Loucy (cell line): ENCODE measurements around the gene MAML3.

Experiments
- H2AFZ ChIP-seq: fragments of 200-600 bp; sonication (generic); 2 replicates; pipeline ENCODE4 v1.6.0; 2016; ENCODE audit warnings: antibody characterized with exemption, mild to moderate bottlenecking, low read length, moderate library complexity
- H3F3A ChIP-seq: fragments of 200-600 bp; 2 replicates; pipeline ENCODE4 v1.6.0; 2016; ENCODE audit warnings: antibody characterized with exemption, low read depth, mild to moderate bottlenecking
- H3K27me3 ChIP-seq: fragments of 200-600 bp; sonication (generic); 2 replicates; pipeline ENCODE4 v1.6.1; 2014; ENCODE audit warnings: low read length, mild to moderate bottlenecking; ENCODE audit not compliant: insufficient read depth, poor library complexity, severe bottlenecking
- H3K36me3 ChIP-seq: fragments of 200-600 bp; sonication (generic); 2 replicates; pipeline ENCODE4 v1.6.1; 2016; ENCODE audit warnings: low read length; ENCODE audit not compliant: insufficient read depth
- H3K4me1 ChIP-seq: fragments of 200-600 bp; sonication (generic); 2 replicates; pipeline ENCODE4 v1.5.1; 2014; ENCODE audit warnings: low read length, mild to moderate bottlenecking; ENCODE audit not compliant: insufficient read depth, poor library complexity, severe bottlenecking
- H3K4me2 ChIP-seq: fragments of 200-600 bp; sonication (generic); 2 replicates; pipeline ENCODE4 v1.6.0; 2014; ENCODE audit warnings: antibody characterized with exemption, low read length, low read depth, mild to moderate bottlenecking; ENCODE audit not compliant: poor library complexity, severe bottlenecking
- H3K4me3 ChIP-seq: fragments of 200-600 bp; sonication (generic); 2 replicates; pipeline ENCODE4 v1.5.1; 2014; ENCODE audit warnings: low read length, mild to moderate bottlenecking, mixed read lengths; ENCODE audit not compliant: poor library complexity, severe bottlenecking
- H3K79me2 ChIP-seq: fragments of 200-600 bp; sonication (generic); 2 replicates; pipeline ENCODE4 v1.6.1; 2014; ENCODE audit warnings: low read length; ENCODE audit not compliant: insufficient read depth
- H3K9ac ChIP-seq: fragments of 200-600 bp; sonication (generic); 2 replicates; pipeline ENCODE4 v1.6.0; 2014; ENCODE audit warnings: mild to moderate bottlenecking, low read depth, low read length, moderate library complexity; ENCODE audit not compliant: poor library complexity, severe bottlenecking
- H3K9me2 ChIP-seq: fragments of 200-600 bp; sonication (generic); replicated peaks from 2 replicates; pipeline ENCODE4 v1.6.1; 2016; ENCODE audit warnings: low read depth, low read length, mixed read lengths
- H3K9me3 ChIP-seq: fragments of 200-600 bp; sonication (generic); 2 replicates; pipeline ENCODE4 v1.6.1; 2014; ENCODE audit warnings: mild to moderate bottlenecking, antibody characterized with exemption, low read length, low read depth; ENCODE audit not compliant: insufficient read depth
- H4K20me1 ChIP-seq: fragments of 200-600 bp; sonication (generic); 2 replicates; pipeline ENCODE4 v1.6.0; 2014; ENCODE audit warnings: antibody characterized with exemption, low read length, mild to moderate bottlenecking; ENCODE audit not compliant: insufficient read depth, poor library complexity, severe bottlenecking
- CTCF ChIP-seq: fragments of 200-600 bp; sonication (generic); conservative IDR thresholded peaks from 2 replicates; pipeline ENCODE4 v1.5.1; 2014; ENCODE audit warnings: mild to moderate bottlenecking, antibody characterized with exemption, low read length
- EZH2phosphoT487 ChIP-seq: fragments of 200-600 bp; IDR thresholded peaks from 2 replicates; pipeline ENCODE4 v1.6.1; 2018; ENCODE audit warnings: antibody characterized with exemption, mild to moderate bottlenecking, moderate library complexity, borderline replicate concordance

MAML3 gene

GRCh38 chr4:139903845-139904244, 250.1 kb downstream of the MAML3 start:
- no peaks in the 10 kb centered on the region; the same call in 1 of the 2 replicates for H3K9me3 ChIP-seq
- no peaks in the 10 kb centered on the region for H3K27me3 ChIP-seq
- no peak overlapping the region for H2AFZ ChIP-seq
- peaks cover 7% of the 10 kb centered on the region; the same call in 1 of the 2 replicates for H3K79me2 ChIP-seq
- H3K36me3 ChIP-seq = 0 out of 2 replicates have a peak, but pooled peaks cover 7% of the 10 kb centered on the region
- no peak overlapping the region for H3K4me2 ChIP-seq
- no peaks in the 10 kb centered on the region for H3F3A ChIP-seq
- H3K9ac ChIP-seq = no peak overlapping the region
- H3K4me3 ChIP-seq = no peak overlapping the region
- no peaks in the 10 kb centered on the region for H3K9me2 ChIP-seq
- H3K4me1 ChIP-seq = peaks cover 16% of the 10 kb centered on the region
- TF ChIP-seq CTCF = no peak
- TF ChIP-seq EZH2phosphoT487 = no peak
- H4K20me1 ChIP-seq = no peaks in the 10 kb centered on the region

- Histone ChIP-seq H3K4me2 (no peak overlapping the region), H3F3A (no peaks in the 10 kb centered on the region), H3K9me2 (no peaks in the 10 kb centered on the region), H3K36me3 (0 out of 2 replicates have a peak, but pooled peaks cover 7% of the 10 kb centered on the region), H3K9ac (no peak overlapping the region), H4K20me1 (no peaks in the 10 kb centered on the region), H3K27me3 (no peaks in the 10 kb centered on the region), H2AFZ (no peak overlapping the region), H3K9me3 (no peaks in the 10 kb centered on the region; the same call in 1 of the 2 replicates), H3K79me2 (peaks cover 7% of the 10 kb centered on the region; the same call in 1 of the 2 replicates), H3K4me1 (peaks cover 13% of the 10 kb centered on the region), H3K4me3 (no peak overlapping the region)
- TF ChIP-seq CTCF = no peak
Measured at GRCh38 chr4:139902321-139903320, 251.4 kb downstream of the MAML3 start.

- Histone ChIP-seq H3K27me3 (no peaks in the 10 kb centered on the region), H3K9me2 (no peaks in the 10 kb centered on the region), H3K36me3 (0 out of 2 replicates have a peak, but pooled peaks cover 7% of the 10 kb centered on the region), H3K79me2 (peaks cover 7% of the 10 kb centered on the region; the same call in 1 of the 2 replicates), H3K9me3 (no peaks in the 10 kb centered on the region; the same call in 1 of the 2 replicates), H3K4me3 (no peak overlapping the region), H3K9ac (no peak overlapping the region), H4K20me1 (no peaks in the 10 kb centered on the region), H3F3A (no peaks in the 10 kb centered on the region), H2AFZ (no peak overlapping the region), H3K4me2 (no peak overlapping the region), H3K4me1 (peaks cover 4% of the 10 kb centered on the region)
- TF ChIP-seq CTCF = no peak
- TF ChIP-seq EZH2phosphoT487 = no peak
Measured at GRCh38 chr4:139901531-139902320, 252.3 kb downstream of the MAML3 start.
